Mucosa of descending colon (tissue), 3 donors: ENCODE measurements around the gene PLD5. TPM values are rescaled to one million over a fixed set of nuclear protein-coding genes. Genes with fewer than 3 reads are reported as not detected.

Experiments
- ATAC-seq: fragments of 200-7000 bp; cut with Tn5 transposase; one replicate; pipeline ENCODE4 v1.9.1; 2020; ENCODE audit warnings: mild to moderate bottlenecking, moderate library complexity
- DNase-seq, 3 donors: peaks; one replicate each; pipeline ENCODE4 v3.0.0-alpha.2; 2020
- H3K36me3 ChIP-seq: fragments of 200-600 bp; one replicate; pipeline ENCODE4 v1.8.0; 2021; ENCODE audit warnings: low read depth, mild to moderate bottlenecking
- H3K4me1 ChIP-seq: fragments of 200-600 bp; one replicate; pipeline ENCODE4 v1.8.0; 2021; ENCODE audit warnings: low read depth, mild to moderate bottlenecking
- H3K4me3 ChIP-seq: fragments of 200-600 bp; one replicate; pipeline ENCODE4 v1.8.0; 2021; ENCODE audit warnings: mild to moderate bottlenecking
- H3K9me3 ChIP-seq: fragments of 200-600 bp; one replicate; pipeline ENCODE4 v1.8.0; 2021; ENCODE audit warnings: mild to moderate bottlenecking
- intact Hi-C, 2 donors: fragments of 100-400 bp; cut with DNase I in 1 of 2; cut with micrococcal nuclease in 1 of 2; formaldehyde crosslinking; loops; one replicate each; pipeline versions ENCODE4 v1.11.0 to v1.11.1; 2022; cut with DNase I, micrococcal nuclease
- total RNA-seq, 3 donors: library from RNA; stranded (reverse); fragmentation: NEBNext Ultra II Directional in 2 of 3; extraction: Animal tissue kit (Norgen Biotek cat#: 25700) in 2 of 3; gene quantifications; one replicate each; pipeline versions ENCODE4 v1.2.1 to v1.2.4, GENCODE V29; 2021 to 2023
- TF ChIP-seq, protein P1 (sequence below): fragments of 200-600 bp; IDR thresholded peaks from one replicate; pipeline ENCODE4 v1.8.0; 2022; ENCODE audit warnings: antibody characterized with exemption, mild to moderate bottlenecking
- donor health status: DM: no; HTN: no; CAD: no; lungs with moderate emphysema.
- donor health status: DM: no; HTN: no; CAD: no.
- donor health status: DM: no; HTN: yes; CAD: no.

Gene PLD5
- total RNA-seq, 3 donors from 2014 or later = 0.54 TPM; not detected in 2

GRCh38 chr1:242240691-242241090 lies 283.8 kb downstream of the PLD5 start:
- ATAC-seq (no peak), DNase-seq (no peak)
- H3K36me3 ChIP-seq = no peaks in the 10 kb centered on the region
- TF ChIP-seq, protein P1, sequence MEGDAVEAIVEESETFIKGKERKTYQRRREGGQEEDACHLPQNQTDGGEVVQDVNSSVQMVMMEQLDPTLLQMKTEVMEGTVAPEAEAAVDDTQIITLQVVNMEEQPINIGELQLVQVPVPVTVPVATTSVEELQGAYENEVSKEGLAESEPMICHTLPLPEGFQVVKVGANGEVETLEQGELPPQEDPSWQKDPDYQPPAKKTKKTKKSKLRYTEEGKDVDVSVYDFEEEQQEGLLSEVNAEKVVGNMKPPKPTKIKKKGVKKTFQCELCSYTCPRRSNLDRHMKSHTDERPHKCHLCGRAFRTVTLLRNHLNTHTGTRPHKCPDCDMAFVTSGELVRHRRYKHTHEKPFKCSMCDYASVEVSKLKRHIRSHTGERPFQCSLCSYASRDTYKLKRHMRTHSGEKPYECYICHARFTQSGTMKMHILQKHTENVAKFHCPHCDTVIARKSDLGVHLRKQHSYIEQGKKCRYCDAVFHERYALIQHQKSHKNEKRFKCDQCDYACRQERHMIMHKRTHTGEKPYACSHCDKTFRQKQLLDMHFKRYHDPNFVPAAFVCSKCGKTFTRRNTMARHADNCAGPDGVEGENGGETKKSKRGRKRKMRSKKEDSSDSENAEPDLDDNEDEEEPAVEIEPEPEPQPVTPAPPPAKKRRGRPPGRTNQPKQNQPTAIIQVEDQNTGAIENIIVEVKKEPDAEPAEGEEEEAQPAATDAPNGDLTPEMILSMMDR = no peak
- intact Hi-C loops = no loop called here
- H3K4me1 ChIP-seq = no peaks in the 10 kb centered on the region
- no peaks in the 10 kb centered on the region for H3K9me3 ChIP-seq
- no peak overlapping the region for H3K4me3 ChIP-seq

DNA sequence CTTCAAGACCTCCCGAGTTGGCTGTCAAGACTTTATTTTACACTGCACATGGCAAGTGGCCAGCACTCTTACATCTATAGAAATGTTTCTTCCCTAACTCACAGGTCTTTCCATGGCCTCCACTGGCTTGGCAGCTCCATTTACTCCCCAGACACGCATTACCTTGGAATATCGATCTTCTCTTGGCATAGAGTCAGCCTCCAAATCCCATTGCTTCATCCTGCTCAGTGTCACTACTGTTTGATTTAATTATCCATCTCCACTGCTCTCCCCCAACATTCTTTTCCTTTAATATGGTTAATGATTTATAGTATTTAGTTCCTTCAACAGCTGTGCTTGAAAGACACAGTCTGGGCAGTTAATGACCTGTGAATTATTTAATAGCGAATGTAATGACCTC lies 284.4 kb downstream of the PLD5 start:
- TF ChIP-seq, protein P1 = no peak
- ATAC-seq = no peak
- no peak for DNase-seq
- no peaks in the 10 kb centered on the region for H3K36me3 ChIP-seq
- H3K4me3 ChIP-seq = no peak overlapping the region
- intact Hi-C loops = no loop called here
- H3K4me1 ChIP-seq = no peaks in the 10 kb centered on the region
- H3K9me3 ChIP-seq = no peaks in the 10 kb centered on the region

GRCh38 chr1:242239398-242239797 lies 285.1 kb downstream of the PLD5 start:
- Histone ChIP-seq H3K9me3 (no peaks in the 10 kb centered on the region), H3K4me1 (no peaks in the 10 kb centered on the region), H3K4me3 (no peak overlapping the region), H3K36me3 (no peaks in the 10 kb centered on the region)
- ATAC-seq = no peak
- intact Hi-C loops = no loop called here
- DNase-seq = no peak
- TF ChIP-seq, protein P1 = no peak

- ATAC-seq = no peak
- Histone ChIP-seq H3K36me3 (no peaks in the 10 kb centered on the region), H3K4me1 (no peaks in the 10 kb centered on the region), H3K4me3 (no peak overlapping the region), H3K9me3 (no peaks in the 10 kb centered on the region)
- TF ChIP-seq, protein P1 = no peak
- DNase-seq = no peak
- intact Hi-C loops = no loop called here
Observed at GRCh38 chr1:242237051-242237450, 287.4 kb downstream of the PLD5 start.

DNA sequence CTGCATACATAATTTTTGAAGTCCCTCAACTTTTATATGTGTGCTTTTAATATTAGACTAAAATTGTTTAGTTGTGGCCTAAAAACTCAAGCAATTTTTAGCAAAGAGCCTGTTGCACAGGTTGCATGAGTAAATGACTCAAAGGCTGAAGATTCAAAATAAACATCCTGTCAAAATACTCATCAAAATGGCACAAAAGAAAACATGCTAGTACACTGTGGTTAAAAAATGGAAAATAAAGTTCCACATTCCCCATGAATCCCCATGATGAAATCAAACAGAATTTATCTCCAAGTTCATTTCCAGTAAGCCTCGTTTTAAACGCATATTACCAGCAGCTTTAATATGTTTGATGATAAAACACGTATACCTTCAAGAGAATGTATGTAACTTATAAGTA lies 295.5 kb downstream of the PLD5 start:
- ATAC-seq (no peak), DNase-seq (no peak)
- no peak overlapping the region for H3K4me3 ChIP-seq
- intact Hi-C loops = no loop called here
- TF ChIP-seq, protein P1 = no peak
- no peaks in the 10 kb centered on the region for H3K4me1 ChIP-seq
- no peaks in the 10 kb centered on the region for H3K36me3 ChIP-seq
- H3K9me3 ChIP-seq = peaks cover 3% of the 10 kb centered on the region
